GM12878 (cell line): Measurements from ENCODE around the gene HHIPL1. TPM values are rescaled to one million over a fixed set of nuclear protein-coding genes. Genes with fewer than 3 reads are reported as not detected.

Experiments used
- ATAC-seq: fragments of 200-7000 bp; cut with Tn5 transposase; 3 replicates; pipeline ENCODE4 v1.9.1; 2020; ENCODE audit warnings: mild to moderate bottlenecking, moderate library complexity
- BruUV-seq: library from RNA; stranded (reverse); fragments of 400-500 nt; replicated peaks from 2 replicates; lab custom pipeline; 2021; lab: Mats Ljungman, UMichigan
- CTCF ChIA-PET: fragments of 300-600 bp; sonication (Branson Sonifier 250); formaldehyde crosslinking; extraction: SDS; loops from one replicate; lab custom pipeline; 2021; ENCODE audit warnings: inconsistent platforms; lab: Yijun Ruan, JAX
- POLR2A ChIA-PET: fragments of 350-600 bp; formaldehyde crosslinking; extraction: SDS; loops from one replicate; lab custom pipeline; 2021; ENCODE audit warnings: inconsistent platforms; lab: Charles Lee
- RAD21 ChIA-PET: fragments of 300-600 bp; sonication (Branson Sonifier 250); formaldehyde crosslinking; loops from one replicate; lab custom pipeline; 2023; ENCODE audit warnings: antibody characterized with exemption; ENCODE audit not compliant: unreplicated experiment; lab: Charles Lee
- SMC1A ChIA-PET: fragments of 300-600 bp; sonication (Branson Sonifier 250); formaldehyde crosslinking; loops from one replicate; lab custom pipeline; 2023; ENCODE audit not compliant: unreplicated experiment, uncharacterized antibody; lab: Charles Lee
- DNase-seq: peaks from one replicate; pipeline ENCODE4 v3.0.0-alpha.2; 2011; ENCODE audit warnings: low read depth, low spot score
- FAIRE-seq: peaks from 3 replicates; lab custom pipeline; 2011; peaks lifted over from hg19 to GRCh38; lab: Jason Lieb, UNC
- H2AFZ ChIP-seq: 2 replicates; pipeline ENCODE4 v1.6.0; 2011; ENCODE audit warnings: low read depth, low read length, control low read depth; ENCODE audit not compliant: control insufficient read depth
- H3K27ac ChIP-seq: 2 replicates; pipeline ENCODE4 v1.5.1; 2011; ENCODE audit warnings: control low read depth; ENCODE audit not compliant: control insufficient read depth, insufficient read depth
- H3K27me3 ChIP-seq, 2 experiments: replicated peaks in 1 of 2; 2 replicates each; pipeline versions ENCODE4 v1.6.0 to v1.6.1; 2011; ENCODE audit warnings: low read length in 1 of 2; ENCODE audit not compliant: control insufficient read depth in 2 of 2, insufficient read depth in 2 of 2
- H3K36me3 ChIP-seq, 2 experiments: 2 replicates each; pipeline ENCODE4 v1.5.1; 2011; ENCODE audit warnings: low read length in 1 of 2; ENCODE audit not compliant: control insufficient read depth in 2 of 2, insufficient read depth in 2 of 2
- H3K4me1 ChIP-seq: 2 replicates; pipeline ENCODE4 v1.6.1; 2011; ENCODE audit warnings: mild to moderate bottlenecking, low read length, moderate library complexity, mixed read lengths; ENCODE audit not compliant: control insufficient read depth, insufficient read depth
- H3K4me2 ChIP-seq: 2 replicates; pipeline ENCODE4 v1.6.0; 2011; ENCODE audit warnings: control low read depth; ENCODE audit not compliant: control insufficient read depth, insufficient read depth
- H3K4me3 ChIP-seq: fragments of 200-600 bp; sonication (generic); 2 replicates; pipeline ENCODE4 v1.5.1; 2016
- H3K79me2 ChIP-seq: 2 replicates; pipeline ENCODE4 v1.6.0; 2011; ENCODE audit warnings: low read length; ENCODE audit not compliant: control insufficient read depth, insufficient read depth
- H3K9ac ChIP-seq: 2 replicates; pipeline ENCODE4 v1.8.0; 2011; ENCODE audit warnings: low read length, control low read depth, mixed read lengths; ENCODE audit not compliant: control insufficient read depth, insufficient read depth
- H3K9me3 ChIP-seq: replicated peaks from 3 replicates; pipeline ENCODE4 v1.5.1; 2011; ENCODE audit warnings: mild to moderate bottlenecking, low read length; ENCODE audit not compliant: control insufficient read depth, insufficient read depth
- H4K20me1 ChIP-seq: 2 replicates; pipeline ENCODE4 v1.6.0; 2011; ENCODE audit not compliant: control insufficient read depth, insufficient read depth
- ASH2L ChIP-seq: fragments of 300-600, 200-600 bp; sonication (generic); IDR thresholded peaks from 2 replicates; pipeline ENCODE4 v1.6.1; 2017; ENCODE audit warnings: low read depth, mild to moderate bottlenecking, borderline replicate concordance
- ESRRA ChIP-seq: IDR thresholded peaks from 2 replicates; pipeline ENCODE4 v1.6.1; 2012; ENCODE audit warnings: mild to moderate bottlenecking, low read length, improper control_type of control experiment
- ETV6 ChIP-seq, 2 experiments: fragments of 450-650 bp in 1 of 2; IDR thresholded peaks in 1 of 2; conservative IDR thresholded peaks in 1 of 2; 2 replicates each; pipeline ENCODE4 v1.6.1; 2014; ENCODE audit warnings: antibody characterized with exemption in 1 of 2, borderline replicate concordance in 1 of 2, low read depth in 1 of 2, mild to moderate bottlenecking in 1 of 2, moderate library complexity in 1 of 2
- IKZF1 ChIP-seq: fragments of 450-650 bp; conservative IDR thresholded peaks from 2 replicates; pipeline ENCODE4 v1.6.1; 2017; ENCODE audit warnings: antibody characterized with exemption, mild to moderate bottlenecking
- NBN ChIP-seq: fragments of 450-650 bp; IDR thresholded peaks from 2 replicates; pipeline ENCODE4 v1.6.1; 2016
- SREBF1 ChIP-seq: IDR thresholded peaks from 2 replicates; pipeline ENCODE4 v1.6.1; 2012; ENCODE audit warnings: mild to moderate bottlenecking, low read length
- STAT1 ChIP-seq: fragments of 450-650 bp; conservative IDR thresholded peaks from 2 replicates; pipeline ENCODE4 v1.6.1; 2014; ENCODE audit warnings: antibody characterized with exemption, mild to moderate bottlenecking
- YBX1 ChIP-seq: fragments of 450-650 bp; IDR thresholded peaks from 2 replicates; pipeline ENCODE4 v1.6.1; 2016; ENCODE audit warnings: antibody characterized with exemption
- ZNF384 ChIP-seq: IDR thresholded peaks from 2 replicates; pipeline ENCODE4 v1.6.1; 2012; ENCODE audit warnings: low read depth, mild to moderate bottlenecking, low read length, improper control_type of control experiment, borderline replicate concordance
- WGBS: methylation state at CpG from one replicate; pipeline ENCODE4 v1.1.6; 2016; ENCODE audit warnings: low lambda C conversion rate; ENCODE audit not compliant: insufficient replicate concordance, insufficient coverage; ENCODE audit errors: missing lambda C conversion rate; 5-methylcytosine and 5-hydroxymethylcytosine counted together
- in situ Hi-C: fragments of 300-500 bp; cut with MboI; formaldehyde crosslinking; loops from 9 replicates; pipeline ENCODE4 v1.14.3; 2018; ENCODE audit warnings: mixed read lengths
- intact Hi-C: fragments of 100-400 bp; cut with micrococcal nuclease; formaldehyde crosslinking; loops from one replicate; pipeline ENCODE4 v1.14.2; 2022; ENCODE audit not compliant: unreplicated experiment
- polyA plus RNA-seq, 11 experiments: library from polyadenylated mRNA; depleted of rRNA in 4 of 11; unstranded in 6 of 11; stranded (reverse) in 5 of 11; fragments of >200 nt; fragmentation: Nextera tagmentation in 4 of 11; fragmentation: Illumina TruSeq in 1 of 11; extraction: Ambion mirVana in 4 of 11; extraction: Trizol in 1 of 11; gene quantifications; 1 replicate in 1 of 11; 2 replicates in 10 of 11; pipeline versions ENCODE4 v1.2.1 to v1.2.3, GENCODE V29; 2011 to 2016; ENCODE audit warnings: inconsistent platforms in 2 of 11, missing spikeins in 2 of 11, low read depth in 1 of 11
- total RNA-seq, 4 experiments: library from RNA; depleted of rRNA in 3 of 4; stranded (reverse); fragments of >200 nt in 3 of 4; fragmentation: Illumina TruSeq in 1 of 4; extraction: Trizol in 1 of 4; gene quantifications; 2 replicates each; pipeline versions ENCODE4 v1.2.1 to v1.2.3, GENCODE V29; 2013 to 2021
- TF ChIP-seq, protein P1 (sequence below): IDR thresholded peaks from 2 replicates; pipeline ENCODE4 v1.6.1; 2011; ENCODE audit warnings: low read depth, mild to moderate bottlenecking, low read length, moderate library complexity, borderline replicate concordance; ENCODE audit errors: extremely low read depth
- TF ChIP-seq, protein P2 (sequence below): fragments of 450-650 bp; IDR thresholded peaks from 2 replicates; pipeline ENCODE4 v1.6.1; 2016; ENCODE audit warnings: mild to moderate bottlenecking
- TF ChIP-seq, protein P3 (sequence below): fragments of 450-650 bp; IDR thresholded peaks from 2 replicates; pipeline ENCODE4 v1.6.1; 2017; ENCODE audit warnings: borderline replicate concordance
- TF ChIP-seq, protein P4 (sequence below): fragments of 450-650 bp; formaldehyde crosslinking; IDR thresholded peaks from 2 replicates; pipeline ENCODE4 v1.4.0; 2022; ENCODE audit warnings: mild to moderate bottlenecking, moderate library complexity

Gene HHIPL1
- total and polyA plus RNA-seq, 10 of the 15 experiments (the other 5 are each of a cell fraction or from before 2014, with no cell fraction given): 0.09 TPM; not detected in 9

DNA sequence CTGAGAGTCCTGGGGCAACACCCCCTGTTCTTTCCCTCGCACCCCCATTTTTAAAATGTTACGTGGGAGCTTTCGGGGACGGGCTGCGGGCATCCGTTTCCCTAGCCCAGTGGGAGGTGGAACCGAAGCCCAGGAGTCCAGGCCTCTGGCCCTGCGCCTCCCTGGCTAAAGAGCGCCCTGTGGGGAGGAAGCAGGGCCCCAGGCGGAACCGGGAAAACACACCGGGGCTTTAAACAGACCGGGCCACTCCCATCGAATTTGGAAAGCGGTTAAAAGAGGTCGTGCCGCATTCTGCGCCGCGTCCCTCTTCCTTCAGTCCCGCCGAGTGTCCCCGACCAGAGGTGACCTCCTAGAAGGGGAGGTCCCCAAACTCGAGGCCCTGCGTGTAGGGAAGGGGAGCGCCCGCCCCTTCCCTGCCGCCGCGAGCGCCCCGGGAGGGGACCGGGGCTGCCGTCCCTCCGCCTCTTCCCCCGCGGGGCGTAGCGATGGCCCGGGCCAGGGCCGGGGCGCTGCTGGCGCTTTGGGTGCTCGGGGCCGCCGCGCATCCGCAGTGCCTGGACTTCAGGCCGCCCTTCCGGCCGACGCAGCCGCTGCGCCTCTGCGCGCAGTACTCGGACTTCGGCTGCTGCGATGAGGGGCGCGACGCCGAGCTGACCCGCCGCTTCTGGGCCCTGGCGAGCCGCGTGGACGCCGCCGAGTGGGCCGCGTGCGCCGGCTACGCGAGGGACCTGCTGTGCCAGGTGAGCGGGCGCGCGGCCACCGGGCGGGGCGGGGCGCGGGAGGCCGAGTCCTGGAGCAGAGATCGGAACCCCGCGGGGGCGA, at the start of gene HHIPL1 (continued):
- TF ChIP-seq, protein P1, sequence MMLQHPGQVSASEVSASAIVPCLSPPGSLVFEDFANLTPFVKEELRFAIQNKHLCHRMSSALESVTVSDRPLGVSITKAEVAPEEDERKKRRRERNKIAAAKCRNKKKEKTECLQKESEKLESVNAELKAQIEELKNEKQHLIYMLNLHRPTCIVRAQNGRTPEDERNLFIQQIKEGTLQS: no peak
- no peak for TF ChIP-seq ESRRA
- no peak for TF ChIP-seq ASH2L

DNA sequence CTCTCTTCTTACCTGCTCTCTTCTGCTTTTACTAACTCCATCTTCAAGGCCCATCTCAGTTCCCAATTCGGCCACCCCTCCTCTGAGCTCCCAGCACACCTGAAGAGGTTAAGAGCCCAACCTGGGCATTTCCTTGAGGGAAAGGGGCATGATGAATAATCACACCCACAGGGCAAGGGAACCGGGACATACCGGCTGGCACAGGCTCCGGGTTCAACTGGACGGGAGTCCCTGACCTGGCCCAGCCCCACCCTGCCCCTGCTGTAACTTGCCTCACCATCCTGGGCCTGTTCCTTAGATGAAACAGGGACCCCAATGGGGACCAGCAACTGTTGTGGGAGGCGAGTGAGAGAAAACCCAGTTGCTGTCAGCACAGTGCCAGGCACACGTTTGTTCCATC, 49.4 kb upstream of the HHIPL1 start:
- no peak overlapping the region for H3K9ac ChIP-seq
- DNase-seq (no peak), ATAC-seq (no peak)
- H4K20me1 ChIP-seq: no peaks in the 10 kb centered on the region
- WGBS: 57% methylated on average over 7 of the region's 7 CpGs
- in situ Hi-C loops: no loop called here
- CTCF ChIA-PET: interaction anchor here (0.6 to 1.7 kb wide), 4 partner anchors 8 to 443 kb away, joined by 3 to 5 read pairs (median 4); partner anchors contain the start of gene CCDC85C
- TF ChIP-seq SREBF1: no peak
- TF ChIP-seq, protein P2, sequence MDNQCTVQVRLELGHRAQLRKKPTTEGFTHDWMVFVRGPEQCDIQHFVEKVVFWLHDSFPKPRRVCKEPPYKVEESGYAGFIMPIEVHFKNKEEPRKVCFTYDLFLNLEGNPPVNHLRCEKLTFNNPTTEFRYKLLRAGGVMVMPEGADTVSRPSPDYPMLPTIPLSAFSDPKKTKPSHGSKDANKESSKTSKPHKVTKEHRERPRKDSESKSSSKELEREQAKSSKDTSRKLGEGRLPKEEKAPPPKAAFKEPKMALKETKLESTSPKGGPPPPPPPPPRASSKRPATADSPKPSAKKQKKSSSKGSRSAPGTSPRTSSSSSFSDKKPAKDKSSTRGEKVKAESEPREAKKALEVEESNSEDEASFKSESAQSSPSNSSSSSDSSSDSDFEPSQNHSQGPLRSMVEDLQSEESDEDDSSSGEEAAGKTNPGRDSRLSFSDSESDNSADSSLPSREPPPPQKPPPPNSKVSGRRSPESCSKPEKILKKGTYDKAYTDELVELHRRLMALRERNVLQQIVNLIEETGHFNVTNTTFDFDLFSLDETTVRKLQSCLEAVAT: no peak; the same call in 1 of the 2 replicates
- no peak for TF ChIP-seq NBN
- TF ChIP-seq YBX1: no peak
- TF ChIP-seq, protein P3, sequence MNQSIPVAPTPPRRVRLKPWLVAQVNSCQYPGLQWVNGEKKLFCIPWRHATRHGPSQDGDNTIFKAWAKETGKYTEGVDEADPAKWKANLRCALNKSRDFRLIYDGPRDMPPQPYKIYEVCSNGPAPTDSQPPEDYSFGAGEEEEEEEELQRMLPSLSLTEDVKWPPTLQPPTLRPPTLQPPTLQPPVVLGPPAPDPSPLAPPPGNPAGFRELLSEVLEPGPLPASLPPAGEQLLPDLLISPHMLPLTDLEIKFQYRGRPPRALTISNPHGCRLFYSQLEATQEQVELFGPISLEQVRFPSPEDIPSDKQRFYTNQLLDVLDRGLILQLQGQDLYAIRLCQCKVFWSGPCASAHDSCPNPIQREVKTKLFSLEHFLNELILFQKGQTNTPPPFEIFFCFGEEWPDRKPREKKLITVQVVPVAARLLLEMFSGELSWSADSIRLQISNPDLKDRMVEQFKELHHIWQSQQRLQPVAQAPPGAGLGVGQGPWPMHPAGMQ: no peak
- TF ChIP-seq STAT1: no peak
- TF ChIP-seq, protein P4, sequence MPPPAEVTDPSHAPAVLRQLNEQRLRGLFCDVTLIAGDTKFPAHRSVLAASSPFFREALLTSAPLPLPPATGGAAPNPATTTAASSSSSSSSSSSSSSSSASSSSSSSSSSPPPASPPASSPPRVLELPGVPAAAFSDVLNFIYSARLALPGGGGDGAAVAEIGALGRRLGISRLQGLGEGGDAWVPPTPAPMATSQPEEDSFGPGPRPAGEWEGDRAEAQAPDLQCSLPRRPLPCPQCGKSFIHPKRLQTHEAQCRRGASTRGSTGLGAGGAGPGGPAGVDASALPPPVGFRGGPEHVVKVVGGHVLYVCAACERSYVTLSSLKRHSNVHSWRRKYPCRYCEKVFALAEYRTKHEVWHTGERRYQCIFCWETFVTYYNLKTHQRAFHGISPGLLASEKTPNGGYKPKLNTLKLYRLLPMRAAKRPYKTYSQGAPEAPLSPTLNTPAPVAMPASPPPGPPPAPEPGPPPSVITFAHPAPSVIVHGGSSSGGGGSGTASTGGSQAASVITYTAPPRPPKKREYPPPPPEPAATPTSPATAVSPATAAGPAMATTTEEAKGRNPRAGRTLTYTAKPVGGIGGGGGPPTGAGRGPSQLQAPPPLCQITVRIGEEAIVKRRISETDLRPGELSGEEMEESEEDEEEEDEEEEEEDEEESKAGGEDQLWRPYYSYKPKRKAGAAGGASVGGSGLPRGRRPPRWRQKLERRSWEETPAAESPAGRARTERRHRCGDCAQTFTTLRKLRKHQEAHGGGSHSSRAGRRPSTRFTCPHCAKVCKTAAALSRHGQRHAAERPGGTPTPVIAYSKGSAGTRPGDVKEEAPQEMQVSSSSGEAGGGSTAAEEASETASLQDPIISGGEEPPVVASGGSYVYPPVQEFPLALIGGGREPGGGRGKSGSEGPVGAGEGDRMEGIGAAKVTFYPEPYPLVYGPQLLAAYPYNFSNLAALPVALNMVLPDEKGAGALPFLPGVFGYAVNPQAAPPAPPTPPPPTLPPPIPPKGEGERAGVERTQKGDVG (CRISPR knock-in tag): no peak
- TF ChIP-seq ETV6 (conservative IDR thresholded peaks at IDR 0.05 in 1 of 2, IDR thresholded peaks at IDR 0.05 in 1 of 2; ENCODE audit: borderline replicate concordance in 1 of 2, low read depth in 1 of 2): no peak
- no peak for TF ChIP-seq ZNF384
- no peak for TF ChIP-seq IKZF1
- TF ChIP-seq, all 136 proteins: peak for 0
- Histone ChIP-seq H3K27ac (no peak overlapping the region), H3K4me3 (no peak overlapping the region), H3K9me3 (no peaks in the 10 kb centered on the region), H3K4me2 (no peak overlapping the region; the same call in 1 of the 2 replicates), H3K4me1 (peaks cover 5% of the 10 kb centered on the region; the same call in 1 of the 2 replicates), H2AFZ (no peak overlapping the region), H3K79me2 (no peaks in the 10 kb centered on the region), H3K27me3 (no peaks in the 10 kb centered on the region), H3K36me3 (no peaks in the 10 kb centered on the region)
- intact Hi-C loops: no loop called here
- ChIA-PET RAD21 (interaction anchor here (0.6 to 1.0 kb wide), 3 partner anchors 8 to 70 kb away, joined by 3 to 6 read pairs (median 5); partner anchors contain the start of gene CCDC85C), SMC1A (interaction anchor here (2.0 kb wide), 1 partner anchor 9 kb away, joined by 6 read pairs; the partner anchor contains the start of gene CCDC85C), POLR2A (interaction anchor here (1.7 kb wide), 1 partner anchor 10 kb away, joined by 10 read pairs; no protein-coding TSS in a partner anchor)
- no TSS peak for BruUV-seq
- no peak for FAIRE-seq
